Loucy (cell line): ENCODE data around the gene ASH1L.

Experiments
- H2AFZ ChIP-seq: fragments of 200-600 bp; sonication (generic); 2 replicates; pipeline ENCODE4 v1.6.0; 2016; ENCODE audit warnings: antibody characterized with exemption, mild to moderate bottlenecking, low read length, moderate library complexity
- H3F3A ChIP-seq: fragments of 200-600 bp; 2 replicates; pipeline ENCODE4 v1.6.0; 2016; ENCODE audit warnings: antibody characterized with exemption, low read depth, mild to moderate bottlenecking
- H3K27me3 ChIP-seq: fragments of 200-600 bp; sonication (generic); 2 replicates; pipeline ENCODE4 v1.6.1; 2014; ENCODE audit warnings: low read length, mild to moderate bottlenecking; ENCODE audit not compliant: insufficient read depth, poor library complexity, severe bottlenecking
- H3K36me3 ChIP-seq: fragments of 200-600 bp; sonication (generic); 2 replicates; pipeline ENCODE4 v1.6.1; 2016; ENCODE audit warnings: low read length; ENCODE audit not compliant: insufficient read depth
- H3K4me1 ChIP-seq: fragments of 200-600 bp; sonication (generic); 2 replicates; pipeline ENCODE4 v1.5.1; 2014; ENCODE audit warnings: low read length, mild to moderate bottlenecking; ENCODE audit not compliant: insufficient read depth, poor library complexity, severe bottlenecking
- H3K4me2 ChIP-seq: fragments of 200-600 bp; sonication (generic); 2 replicates; pipeline ENCODE4 v1.6.0; 2014; ENCODE audit warnings: antibody characterized with exemption, low read length, low read depth, mild to moderate bottlenecking; ENCODE audit not compliant: poor library complexity, severe bottlenecking
- H3K4me3 ChIP-seq: fragments of 200-600 bp; sonication (generic); 2 replicates; pipeline ENCODE4 v1.5.1; 2014; ENCODE audit warnings: low read length, mild to moderate bottlenecking, mixed read lengths; ENCODE audit not compliant: poor library complexity, severe bottlenecking
- H3K79me2 ChIP-seq: fragments of 200-600 bp; sonication (generic); 2 replicates; pipeline ENCODE4 v1.6.1; 2014; ENCODE audit warnings: low read length; ENCODE audit not compliant: insufficient read depth
- H3K9ac ChIP-seq: fragments of 200-600 bp; sonication (generic); 2 replicates; pipeline ENCODE4 v1.6.0; 2014; ENCODE audit warnings: mild to moderate bottlenecking, low read depth, low read length, moderate library complexity; ENCODE audit not compliant: poor library complexity, severe bottlenecking
- H3K9me2 ChIP-seq: fragments of 200-600 bp; sonication (generic); replicated peaks from 2 replicates; pipeline ENCODE4 v1.6.1; 2016; ENCODE audit warnings: low read depth, low read length, mixed read lengths
- H3K9me3 ChIP-seq: fragments of 200-600 bp; sonication (generic); 2 replicates; pipeline ENCODE4 v1.6.1; 2014; ENCODE audit warnings: mild to moderate bottlenecking, antibody characterized with exemption, low read length, low read depth; ENCODE audit not compliant: insufficient read depth
- H4K20me1 ChIP-seq: fragments of 200-600 bp; sonication (generic); 2 replicates; pipeline ENCODE4 v1.6.0; 2014; ENCODE audit warnings: antibody characterized with exemption, low read length, mild to moderate bottlenecking; ENCODE audit not compliant: insufficient read depth, poor library complexity, severe bottlenecking
- CTCF ChIP-seq: fragments of 200-600 bp; sonication (generic); conservative IDR thresholded peaks from 2 replicates; pipeline ENCODE4 v1.5.1; 2014; ENCODE audit warnings: mild to moderate bottlenecking, antibody characterized with exemption, low read length
- EZH2phosphoT487 ChIP-seq: fragments of 200-600 bp; IDR thresholded peaks from 2 replicates; pipeline ENCODE4 v1.6.1; 2018; ENCODE audit warnings: antibody characterized with exemption, mild to moderate bottlenecking, moderate library complexity, borderline replicate concordance

ASH1L gene

GRCh38 chr1:155540000-155540874 is 22.4 kb downstream of the ASH1L start:
- Histone ChIP-seq H3K4me3 (no peak overlapping the region), H4K20me1 (peaks cover 70% of the 10 kb centered on the region), H3K9me3 (no peaks in the 10 kb centered on the region), H3K4me2 (no peak overlapping the region), H2AFZ (no peak overlapping the region), H3K4me1 (peaks cover 7% of the 10 kb centered on the region), H3F3A (peaks cover 7% of the 10 kb centered on the region; the same call in 1 of the 2 replicates), H3K36me3 (no peaks in the 10 kb centered on the region), H3K9ac (no peak overlapping the region), H3K79me2 (peaks cover 96% of the 10 kb centered on the region), H3K9me2 (no peaks in the 10 kb centered on the region), H3K27me3 (no peaks in the 10 kb centered on the region)
- TF ChIP-seq EZH2phosphoT487 (no peak), CTCF (no peak)

GRCh38 chr1:155537193-155537592 is 25.4 kb downstream of the ASH1L start:
- H3K79me2 ChIP-seq = peaks cover 97% of the 10 kb centered on the region
- H4K20me1 ChIP-seq = peaks cover 77% of the 10 kb centered on the region
- no peaks in the 10 kb centered on the region for H3K27me3 ChIP-seq
- H3K4me3 ChIP-seq = no peak overlapping the region
- no peak overlapping the region for H2AFZ ChIP-seq
- H3F3A ChIP-seq = peaks cover 7% of the 10 kb centered on the region; the same call in 1 of the 2 replicates
- H3K4me1 ChIP-seq = peaks cover 7% of the 10 kb centered on the region
- H3K36me3 ChIP-seq = peaks cover 5% of the 10 kb centered on the region; the same call in 1 of the 2 replicates
- H3K9me2 ChIP-seq = no peaks in the 10 kb centered on the region
- no peaks in the 10 kb centered on the region for H3K9me3 ChIP-seq
- H3K9ac ChIP-seq = no peak overlapping the region
- TF ChIP-seq EZH2phosphoT487 = no peak
- TF ChIP-seq CTCF = no peak
- no peak overlapping the region for H3K4me2 ChIP-seq

DNA sequence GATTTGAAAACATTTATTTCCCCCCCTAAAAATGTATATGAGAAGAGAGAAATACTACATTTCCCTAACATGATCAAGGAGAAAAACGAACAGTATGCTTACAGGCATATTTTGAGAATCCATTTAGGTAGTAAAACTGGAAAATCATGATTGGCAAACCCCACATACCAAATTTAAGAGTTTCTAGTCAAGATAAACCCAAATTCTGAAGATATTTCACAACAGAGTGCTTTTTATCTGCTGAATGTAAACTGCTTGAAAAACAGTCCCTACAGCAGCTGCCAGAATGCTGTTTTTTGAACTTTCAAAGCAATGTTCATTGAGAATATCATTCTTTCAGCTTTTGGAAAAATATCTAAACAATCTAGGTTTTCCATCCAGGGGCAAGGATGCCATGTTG is 31.0 kb downstream of the ASH1L start:
- peaks cover 60% of the 10 kb centered on the region for H4K20me1 ChIP-seq

More for the DNA sequence above, 31.0 kb downstream of the ASH1L start:
- Histone ChIP-seq H3K4me2 (no peak overlapping the region), H3K27me3 (no peaks in the 10 kb centered on the region), H3K36me3 (peaks cover 5% of the 10 kb centered on the region; the same call in 1 of the 2 replicates), H3K4me1 (peaks cover 7% of the 10 kb centered on the region), H3K4me3 (no peak overlapping the region), H3K79me2 (peaks cover 98% of the 10 kb centered on the region), H2AFZ (no peak overlapping the region), H3K9ac (no peak overlapping the region), H3K9me3 (no peaks in the 10 kb centered on the region), H3K9me2 (no peaks in the 10 kb centered on the region), H3F3A (peaks cover 10% of the 10 kb centered on the region; the same call in 1 of the 2 replicates)
- TF ChIP-seq CTCF (no peak), EZH2phosphoT487 (no peak)
